ENCODE data around the gene CALCOCO1.
"Not testable (repeated sequence)": the region's sequence is repeated elsewhere in the genome, so short reads cannot be mapped to it uniquely, and the experiment has no call there.

GRCh38 chr12:53680061-53680460 is 47.2 kb downstream of the CALCOCO1 start:
- not testable (repeated sequence) for TF ChIP-seq EZH2phosphoT487 (IDR thresholded peaks at IDR 0.05; ENCODE audit: borderline replicate concordance, low read length); CTCF (IDR thresholded peaks at IDR 0.05; ENCODE audit: low read depth, low read length, poor library complexity, severe bottlenecking)
